SU-DHL-6 (cell line): ENCODE data around the gene PPP2R3A.

Experiments used
- H2AFZ ChIP-seq: fragments of 200-600 bp; sonication (generic); 2 replicates; pipeline ENCODE4 v1.6.1; 2014; ENCODE audit warnings: low read depth, mild to moderate bottlenecking, moderate library complexity, mixed read lengths, antibody characterized with exemption, low read length; ENCODE audit not compliant: severe bottlenecking
- H3F3A ChIP-seq: fragments of 200-600 bp; shearing (Covaris generic); 2 replicates; pipeline ENCODE4 v1.6.0; 2016; ENCODE audit warnings: antibody characterized with exemption, mild to moderate bottlenecking; ENCODE audit not compliant: insufficient read depth
- H3K27ac ChIP-seq: fragments of 200-600 bp; sonication (generic); 2 replicates; pipeline ENCODE4 v1.5.1; 2016; ENCODE audit warnings: low read depth, mild to moderate bottlenecking, low read length, moderate library complexity, mixed read lengths
- H3K27me3 ChIP-seq: fragments of 200-600 bp; sonication (generic), shearing (Covaris generic); 2 replicates; pipeline ENCODE4 v1.6.0; 2014; ENCODE audit warnings: mild to moderate bottlenecking, low read length
- H3K36me3 ChIP-seq: fragments of 200-600 bp; sonication (generic); 2 replicates; pipeline ENCODE4 v1.6.1; 2014; ENCODE audit warnings: mild to moderate bottlenecking, low read length, mixed read lengths
- H3K4me2 ChIP-seq: fragments of 300-600, 200-600 bp; shearing (Covaris generic), sonication (generic); 2 replicates; pipeline ENCODE4 v1.6.0; 2014; ENCODE audit warnings: low read length, low read depth, mild to moderate bottlenecking; ENCODE audit not compliant: poor library complexity, severe bottlenecking
- H3K4me3 ChIP-seq: fragments of 200-600 bp; sonication (generic); 2 replicates; pipeline ENCODE4 v1.5.1; 2014; ENCODE audit warnings: antibody characterized with exemption, low read length, mild to moderate bottlenecking, mixed read lengths; ENCODE audit not compliant: insufficient read depth, poor library complexity, severe bottlenecking
- H3K79me2 ChIP-seq: fragments of 200-600 bp; sonication (generic); 2 replicates; pipeline ENCODE4 v1.6.1; 2014; ENCODE audit warnings: mild to moderate bottlenecking, low read length, moderate library complexity; ENCODE audit not compliant: insufficient read depth
- H3K9ac ChIP-seq: fragments of 200-600 bp; sonication (generic); 2 replicates; pipeline ENCODE4 v1.7.0; 2014; ENCODE audit warnings: mild to moderate bottlenecking, low read length
- H3K9me2 ChIP-seq: fragments of 200-600 bp; sonication (generic); replicated peaks from 2 replicates; pipeline ENCODE4 v1.6.1; 2014; ENCODE audit warnings: low read length; ENCODE audit not compliant: insufficient read depth
- H3K9me3 ChIP-seq: fragments of 200-600 bp; sonication (generic); 2 replicates; pipeline ENCODE4 v1.6.1; 2014; ENCODE audit warnings: low read length, mixed read lengths; ENCODE audit not compliant: insufficient read depth
- H4K20me1 ChIP-seq: fragments of 200-600 bp; sonication (generic); 2 replicates; pipeline ENCODE4 v1.6.1; 2014; ENCODE audit warnings: low read depth, mild to moderate bottlenecking, antibody characterized with exemption, low read length, moderate library complexity, mixed read lengths
- CTCF ChIP-seq: fragments of 200-600 bp; sonication (generic); IDR thresholded peaks from one replicate; pipeline ENCODE4 v1.5.1; 2017; ENCODE audit warnings: antibody characterized with exemption, mild to moderate bottlenecking, low read length, moderate library complexity; ENCODE audit not compliant: insufficient read depth, poor library complexity, severe bottlenecking
- EZH2phosphoT487 ChIP-seq: fragments of 200-600 bp; sonication (generic), shearing (Covaris generic); conservative IDR thresholded peaks from 2 replicates; pipeline ENCODE4 v1.6.1; 2018; ENCODE audit warnings: mild to moderate bottlenecking, antibody characterized with exemption, low read length, moderate library complexity, mixed read lengths

The PPP2R3A gene

GRCh38 chr3:136093771-136094170, 128.2 kb downstream of the PPP2R3A start:
- no peak for TF ChIP-seq EZH2phosphoT487
- TF ChIP-seq CTCF, result no peak
- no peaks in the 10 kb centered on the region for H3K36me3 ChIP-seq
- H3K9me2 ChIP-seq, result no peaks in the 10 kb centered on the region

GRCh38 chr3:136105044-136105443, 139.5 kb downstream of the PPP2R3A start:
- Histone ChIP-seq H3K79me2 (no peaks in the 10 kb centered on the region), H3K9me3 (no peaks in the 10 kb centered on the region), H3K4me2 (no peak overlapping the region), H4K20me1 (no peaks in the 10 kb centered on the region; the same call in 1 of the 2 replicates), H3F3A (no peaks in the 10 kb centered on the region), H3K36me3 (no peaks in the 10 kb centered on the region), H2AFZ (no peak overlapping the region), H3K27me3 (no peaks in the 10 kb centered on the region), H3K9me2 (no peaks in the 10 kb centered on the region), H3K27ac (no peak overlapping the region), H3K4me3 (no peak overlapping the region), H3K9ac (no peak overlapping the region)
- no peak for TF ChIP-seq CTCF

More at GRCh38 chr3:136093771-136094170, 128.2 kb downstream of the PPP2R3A start:
- Histone ChIP-seq H3K27ac (no peak overlapping the region), H3K79me2 (no peaks in the 10 kb centered on the region), H3K4me3 (no peak overlapping the region), H3F3A (no peaks in the 10 kb centered on the region), H3K9ac (no peak overlapping the region), H3K27me3 (no peaks in the 10 kb centered on the region), H3K4me2 (no peak overlapping the region), H4K20me1 (no peaks in the 10 kb centered on the region), H2AFZ (no peak overlapping the region), H3K9me3 (no peaks in the 10 kb centered on the region)

GRCh38 chr3:136106101-136106500, 140.6 kb downstream of the PPP2R3A start:
- Histone ChIP-seq H3K36me3 (no peaks in the 10 kb centered on the region), H3K9me3 (no peaks in the 10 kb centered on the region), H3K4me3 (no peak overlapping the region), H3F3A (no peaks in the 10 kb centered on the region), H3K4me2 (no peak overlapping the region), H3K9ac (no peak overlapping the region), H3K27ac (no peak overlapping the region), H3K79me2 (no peaks in the 10 kb centered on the region), H2AFZ (no peak overlapping the region), H3K27me3 (no peaks in the 10 kb centered on the region), H3K9me2 (no peaks in the 10 kb centered on the region), H4K20me1 (no peaks in the 10 kb centered on the region; the same call in 1 of the 2 replicates)
- no peak for TF ChIP-seq CTCF
- no peak for TF ChIP-seq EZH2phosphoT487
